GM13976 (cell line): ENCODE measurements around the gene TNFRSF1B.

ENCODE experiments used
- DNase-seq: peaks from one replicate; pipeline ENCODE4 v3.0.0; 2012; ENCODE audit warnings: low spot score
- in situ Hi-C: fragments of 300-500 bp; cut with MboI; formaldehyde crosslinking; loops from one replicate; pipeline ENCODE4 v1.12.0; 2022; ENCODE audit warnings: low sequenced_read_pairs, mixed read lengths, inconsistent platforms; ENCODE audit not compliant: unreplicated experiment
- TF ChIP-seq, protein P1 (sequence below): IDR thresholded peaks from 2 replicates; pipeline ENCODE4 v1.5.1; 2012; ENCODE audit warnings: borderline replicate concordance, mild to moderate bottlenecking; ENCODE audit not compliant: insufficient read depth; ENCODE audit errors: extremely low read depth, missing control alignments, control extremely low read depth

Gene TNFRSF1B

DNA sequence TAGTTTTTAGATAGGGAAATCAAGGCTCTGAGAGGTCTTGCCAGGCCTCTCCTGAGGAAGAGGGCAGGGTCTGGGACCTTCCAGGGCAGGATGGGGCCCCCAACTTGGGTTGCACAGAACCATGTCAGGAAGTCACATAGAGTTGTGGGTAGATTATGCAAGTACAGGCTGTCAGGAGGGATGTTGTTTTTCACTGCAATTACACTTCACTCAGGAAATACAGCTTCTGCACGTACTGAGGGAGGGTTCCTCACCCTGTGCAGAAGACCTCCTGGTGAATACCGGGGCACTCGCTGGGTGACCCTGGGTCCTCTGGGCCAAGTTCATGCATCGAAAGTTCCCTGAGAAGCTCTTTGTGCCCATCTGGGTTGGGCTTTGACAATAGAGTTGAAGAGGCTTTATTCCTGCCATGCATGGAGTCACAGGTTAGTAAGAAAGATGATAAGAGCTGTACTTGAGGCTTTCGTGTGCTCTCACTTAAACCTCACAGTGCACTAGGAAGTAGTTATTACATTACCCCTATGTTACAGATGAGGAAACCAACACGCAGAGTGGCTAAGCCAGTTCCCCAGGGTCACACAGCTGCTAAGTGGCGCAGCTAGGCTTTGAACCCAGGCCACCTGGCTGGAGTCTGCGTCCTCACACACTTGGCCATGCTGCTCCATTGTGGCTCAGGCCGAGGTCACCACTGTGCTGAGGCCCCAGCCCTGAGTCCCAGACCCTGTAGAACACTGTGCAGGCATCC is 16.2 kb upstream of the TNFRSF1B start:
- in situ Hi-C loops, result no loop called here
- TF ChIP-seq, protein P1, sequence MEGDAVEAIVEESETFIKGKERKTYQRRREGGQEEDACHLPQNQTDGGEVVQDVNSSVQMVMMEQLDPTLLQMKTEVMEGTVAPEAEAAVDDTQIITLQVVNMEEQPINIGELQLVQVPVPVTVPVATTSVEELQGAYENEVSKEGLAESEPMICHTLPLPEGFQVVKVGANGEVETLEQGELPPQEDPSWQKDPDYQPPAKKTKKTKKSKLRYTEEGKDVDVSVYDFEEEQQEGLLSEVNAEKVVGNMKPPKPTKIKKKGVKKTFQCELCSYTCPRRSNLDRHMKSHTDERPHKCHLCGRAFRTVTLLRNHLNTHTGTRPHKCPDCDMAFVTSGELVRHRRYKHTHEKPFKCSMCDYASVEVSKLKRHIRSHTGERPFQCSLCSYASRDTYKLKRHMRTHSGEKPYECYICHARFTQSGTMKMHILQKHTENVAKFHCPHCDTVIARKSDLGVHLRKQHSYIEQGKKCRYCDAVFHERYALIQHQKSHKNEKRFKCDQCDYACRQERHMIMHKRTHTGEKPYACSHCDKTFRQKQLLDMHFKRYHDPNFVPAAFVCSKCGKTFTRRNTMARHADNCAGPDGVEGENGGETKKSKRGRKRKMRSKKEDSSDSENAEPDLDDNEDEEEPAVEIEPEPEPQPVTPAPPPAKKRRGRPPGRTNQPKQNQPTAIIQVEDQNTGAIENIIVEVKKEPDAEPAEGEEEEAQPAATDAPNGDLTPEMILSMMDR, result no peak
- no peak for DNase-seq

DNA sequence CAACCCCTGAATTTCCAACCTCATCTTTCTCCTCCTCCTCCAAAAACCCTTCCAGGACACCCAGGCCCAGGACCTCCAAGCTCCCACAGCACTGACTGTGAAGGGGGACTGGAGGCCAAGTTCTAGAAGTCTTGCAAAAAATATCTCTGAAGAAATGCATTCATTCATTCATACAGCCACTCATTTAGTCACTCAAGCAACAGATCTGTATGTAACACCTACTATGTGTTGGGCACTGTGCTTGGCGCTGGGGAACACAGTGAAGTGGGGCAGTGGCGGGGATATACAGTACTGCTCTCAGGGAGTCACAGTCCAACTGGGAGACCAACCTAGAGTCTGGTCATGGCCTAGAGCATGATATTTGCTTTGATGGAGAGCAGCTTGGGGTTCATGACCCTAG is 15.3 kb upstream of the TNFRSF1B start:
- TF ChIP-seq, protein P1, result no peak
- DNase-seq, result no peak
- in situ Hi-C loops, result no loop called here

DNA sequence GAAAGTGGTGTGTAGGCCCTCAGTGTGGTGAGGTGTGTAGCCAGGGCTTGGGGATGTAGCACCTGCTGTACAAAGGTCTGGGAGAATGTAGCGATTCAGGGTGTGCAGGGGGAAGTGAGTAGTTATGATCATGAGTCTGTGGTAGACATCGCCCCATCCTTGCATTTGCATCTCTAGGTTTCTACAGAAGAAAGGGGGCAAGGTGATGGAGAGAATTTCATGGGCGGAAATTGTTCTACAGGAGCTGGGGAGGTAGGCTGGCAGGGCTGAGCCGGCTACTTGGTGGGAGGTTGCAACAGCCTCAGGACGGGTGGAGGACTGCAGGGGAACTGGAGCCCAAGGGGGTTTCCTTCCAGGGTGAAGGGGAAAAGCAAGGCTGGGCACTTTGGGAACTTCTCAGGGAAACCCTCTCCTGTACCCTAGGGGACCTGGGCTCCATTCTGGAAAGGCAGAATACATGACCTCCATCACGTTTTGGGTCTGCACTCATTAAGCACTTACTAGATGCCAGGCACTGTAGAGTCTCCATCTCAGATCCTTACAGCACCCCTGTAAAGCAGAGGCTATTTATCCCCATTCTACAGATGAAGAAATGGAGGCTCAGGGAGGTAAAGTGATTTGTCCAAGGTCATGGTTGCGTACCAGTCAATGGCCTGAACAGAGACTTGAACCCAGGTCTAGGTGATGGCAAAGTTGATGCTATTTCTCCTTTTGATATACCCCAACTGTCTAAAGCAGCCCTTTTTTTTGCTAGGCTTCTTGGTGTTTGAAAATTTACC is 14.5 kb upstream of the TNFRSF1B start:
- TF ChIP-seq, protein P1, result no peak
- in situ Hi-C loops, result no loop called here
- peak; percentile 81 for DNase-seq

DNA sequence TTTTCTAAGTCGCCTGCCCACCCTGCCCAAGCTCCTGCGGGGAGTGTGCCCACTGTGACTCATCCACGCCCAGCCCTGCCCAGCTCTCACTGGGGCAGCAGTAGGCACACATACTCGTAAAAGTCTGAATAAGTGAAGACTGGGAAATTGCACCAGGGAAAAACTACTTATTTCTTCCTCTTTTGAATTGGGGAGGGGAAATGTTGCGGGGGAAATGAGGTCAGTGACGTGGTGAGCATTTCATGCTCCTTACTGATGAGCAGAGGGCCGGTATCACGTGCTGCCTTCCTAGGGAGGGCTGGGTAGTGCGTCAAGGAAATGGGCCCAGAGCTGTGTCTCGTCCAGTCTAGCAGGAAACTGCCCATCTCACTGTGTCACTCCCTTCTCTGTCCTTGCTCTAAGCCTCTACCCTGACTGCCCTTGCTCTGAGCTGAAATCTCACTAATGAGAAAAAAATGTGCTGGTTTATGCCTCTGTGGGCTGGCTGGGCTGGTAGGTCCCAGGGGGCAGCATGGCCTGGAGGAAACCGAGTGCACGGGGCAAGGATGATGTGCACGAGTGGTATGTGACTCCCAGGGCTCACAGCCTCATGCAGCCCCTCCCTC is 13.5 kb upstream of the TNFRSF1B start:
- DNase-seq, result peak; percentile 61
- in situ Hi-C loops, result no loop called here
- TF ChIP-seq, protein P1, result no peak

DNA sequence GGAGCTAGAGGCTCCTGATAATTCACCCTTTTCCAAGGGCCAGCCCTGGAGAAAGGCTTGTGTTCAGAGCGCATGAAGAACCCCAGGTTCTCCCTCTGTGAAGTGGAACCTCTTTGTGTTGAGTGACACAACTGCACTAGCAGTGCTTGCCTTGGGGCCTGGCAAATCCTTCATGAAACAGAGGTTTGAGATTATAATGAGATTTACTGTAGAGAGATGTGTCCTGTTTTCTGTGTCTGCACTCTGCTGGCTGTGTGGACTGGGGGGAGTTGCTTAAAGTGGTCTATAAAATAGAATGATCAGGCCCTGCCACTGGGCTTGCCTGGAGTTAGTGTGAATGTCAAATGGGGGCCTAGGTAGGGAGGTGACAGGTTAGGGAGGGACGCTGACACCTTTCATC is 11.5 kb upstream of the TNFRSF1B start:
- TF ChIP-seq, protein P1, result no peak
- DNase-seq, result no peak
- in situ Hi-C loops, result no loop called here

DNA sequence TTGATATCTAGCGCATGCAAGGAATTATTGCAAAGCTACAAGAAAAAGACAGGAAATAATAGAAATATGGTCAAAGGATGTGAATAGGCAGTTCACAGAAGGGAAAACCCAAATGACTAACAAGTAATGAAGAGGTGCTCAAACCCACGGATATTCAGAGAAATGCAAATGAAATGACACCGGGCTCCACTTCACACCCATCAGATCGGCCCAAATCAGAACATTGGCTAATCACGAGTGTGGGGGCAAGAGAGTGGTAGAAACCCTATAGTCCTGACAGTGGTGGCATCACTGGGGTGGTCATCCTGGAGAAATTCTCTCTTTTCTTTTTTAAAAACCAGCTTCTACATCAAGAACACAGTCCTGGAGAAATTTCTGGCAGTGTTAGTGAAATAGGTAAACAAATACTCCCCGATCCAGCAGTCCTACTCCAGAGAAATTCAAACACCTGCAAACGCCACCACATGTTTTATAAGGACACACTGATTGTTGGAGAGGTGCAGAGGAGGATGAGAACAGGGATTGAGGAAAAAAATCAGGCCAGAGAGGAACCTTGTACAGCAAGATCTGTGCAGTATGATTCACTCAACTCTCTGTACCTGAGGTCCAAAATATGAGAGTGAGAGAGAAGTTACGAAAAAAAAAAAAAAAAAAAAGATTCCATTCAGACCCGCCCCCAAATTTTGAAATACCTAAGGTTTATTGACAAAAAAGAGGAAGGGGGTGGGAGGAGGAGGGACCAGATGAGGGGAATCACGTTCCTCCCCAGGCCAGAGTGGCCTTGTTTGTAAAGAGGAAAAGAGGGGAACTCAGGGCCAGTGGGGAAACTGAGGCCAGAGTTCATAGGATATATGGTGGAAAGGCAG is 9.2 kb upstream of the TNFRSF1B start:
- in situ Hi-C loops, result no loop called here
- TF ChIP-seq, protein P1, result no peak
- peak; percentile 74 for DNase-seq
